IMR-90 (cell line): ENCODE measurements around the gene KRT76. TPM values are rescaled to one million over a fixed set of nuclear protein-coding genes. Genes with fewer than 3 reads are reported as not detected.

Source experiments
- ATAC-seq: fragments of 200-7000 bp; cut with Tn5 transposase; 2 replicates; pipeline ENCODE4 v1.9.1; 2020; ENCODE audit warnings: low read depth, mild to moderate bottlenecking, moderate library complexity
- BruUV-seq: library from RNA; stranded (reverse); fragments of 400-500 nt; replicated peaks from 2 replicates; lab custom pipeline; 2021; lab: Mats Ljungman, UMichigan
- CTCF ChIA-PET: fragments of 300-600 bp; formaldehyde crosslinking; extraction: SDS; loops from one replicate; lab custom pipeline; 2021; ENCODE audit warnings: antibody characterized with exemption; lab: Yijun Ruan, JAX
- POLR2A ChIA-PET: fragments of 300-600 bp; sonication (Branson Sonifier 250); formaldehyde crosslinking; loops from one replicate; lab custom pipeline; 2022; ENCODE audit warnings: antibody characterized with exemption; ENCODE audit not compliant: unreplicated experiment; lab: Charles Lee
- DNase-seq: peaks from one replicate; pipeline ENCODE4 v3.0.0; 2013
- H2AFZ ChIP-seq: replicated peaks from 2 replicates; pipeline ENCODE3; 2013; ENCODE audit warnings: low read length, mild to moderate bottlenecking; ENCODE audit not compliant: poor library complexity
- H2AK5ac ChIP-seq: 2 replicates; pipeline ENCODE4 v1.6.1; 2013; ENCODE audit warnings: low read depth, low read length, inconsistent platforms
- H2AK9ac ChIP-seq: replicated peaks from 2 replicates; pipeline ENCODE3; 2013; ENCODE audit warnings: mild to moderate bottlenecking, low read depth, low read length, moderate library complexity; ENCODE audit not compliant: poor library complexity
- H2BK120ac ChIP-seq: 2 replicates; pipeline ENCODE4 v1.6.1; 2013; ENCODE audit warnings: low read depth, low read length, inconsistent platforms
- H2BK15ac ChIP-seq: 3 replicates; pipeline ENCODE4 v1.6.1; 2013; ENCODE audit warnings: low read depth, low read length, inconsistent platforms
- H2BK20ac ChIP-seq: 2 replicates; pipeline ENCODE4 v1.6.1; 2013; ENCODE audit warnings: low read depth, mild to moderate bottlenecking, inconsistent platforms, low read length, moderate library complexity
- H2BK5ac ChIP-seq: 2 replicates; pipeline ENCODE4 v1.6.1; 2013; ENCODE audit warnings: mild to moderate bottlenecking, low read depth, low read length, inconsistent platforms; ENCODE audit not compliant: poor library complexity, severe bottlenecking
- H3K14ac ChIP-seq: replicated peaks from 2 replicates; pipeline ENCODE4 v1.6.1; 2013; ENCODE audit warnings: low read depth, low read length, inconsistent platforms
- H3K18ac ChIP-seq: 2 replicates; pipeline ENCODE4 v1.6.1; 2013; ENCODE audit warnings: low read depth, low read length, control low read depth
- H3K23ac ChIP-seq: 2 replicates; pipeline ENCODE4 v1.6.1; 2013; ENCODE audit warnings: low read depth, low read length, inconsistent platforms
- H3K27ac ChIP-seq: 2 replicates; pipeline ENCODE4 v1.5.1; 2013; ENCODE audit warnings: mild to moderate bottlenecking, control low read depth, low read length; ENCODE audit not compliant: insufficient read depth
- H3K27me3 ChIP-seq: 2 replicates; pipeline ENCODE4 v1.6.1; 2013; ENCODE audit warnings: low read length; ENCODE audit not compliant: control insufficient read depth, insufficient read depth
- H3K36me3 ChIP-seq: 2 replicates; pipeline ENCODE4 v1.6.1; 2013; ENCODE audit warnings: low read length, mixed read lengths; ENCODE audit not compliant: control insufficient read depth, insufficient read depth
- H3K4ac ChIP-seq: 2 replicates; pipeline ENCODE4 v1.6.1; 2013; ENCODE audit warnings: low read depth, low read length, inconsistent platforms
- H3K4me1 ChIP-seq: 2 replicates; pipeline ENCODE4 v1.6.1; 2013; ENCODE audit warnings: low read length, mixed read lengths; ENCODE audit not compliant: control insufficient read depth, insufficient read depth
- H3K4me2 ChIP-seq: 2 replicates; pipeline ENCODE4 v1.6.1; 2013; ENCODE audit warnings: low read depth, mild to moderate bottlenecking, control low read depth, low read length, moderate library complexity
- H3K4me3 ChIP-seq: 2 replicates; pipeline ENCODE4 v1.5.1; 2013; ENCODE audit warnings: low read depth, mild to moderate bottlenecking, control low read depth, low read length, moderate library complexity; ENCODE audit not compliant: insufficient read depth
- H3K56ac ChIP-seq: 2 replicates; pipeline ENCODE4 v1.6.1; 2013; ENCODE audit warnings: low read length, inconsistent platforms; ENCODE audit not compliant: insufficient read depth; ENCODE audit errors: extremely low read depth
- H3K79me1 ChIP-seq, 2 experiments: 2 replicates each; pipeline ENCODE4 v1.6.1; 2013; ENCODE audit warnings: low read length in 2 of 2, inconsistent platforms in 1 of 2, low read depth in 1 of 2
- H3K9ac ChIP-seq: 2 replicates; pipeline ENCODE4 v1.6.1; 2013; ENCODE audit warnings: low read depth, low read length, control low read depth
- H3K9me1 ChIP-seq: 2 replicates; pipeline ENCODE4 v1.6.1; 2013; ENCODE audit warnings: low read length, inconsistent platforms; ENCODE audit not compliant: insufficient read depth
- H3K9me3 ChIP-seq: 2 replicates; pipeline ENCODE4 v1.6.1; 2013; ENCODE audit warnings: low read length; ENCODE audit not compliant: control insufficient read depth, insufficient read depth
- H4K20me1 ChIP-seq: 2 replicates; pipeline ENCODE4 v1.6.1; 2013; ENCODE audit warnings: low read length, inconsistent platforms; ENCODE audit not compliant: insufficient read depth
- H4K5ac ChIP-seq: 2 replicates; pipeline ENCODE4 v1.6.1; 2013; ENCODE audit warnings: mild to moderate bottlenecking, low read depth, low read length, control low read depth
- H4K8ac ChIP-seq, 2 experiments: 2 replicates each; pipeline ENCODE4 v1.6.1; 2013; ENCODE audit warnings: low read depth in 2 of 2, low read length in 2 of 2, control low read depth in 1 of 2, inconsistent platforms in 1 of 2
- H4K91ac ChIP-seq: 2 replicates; pipeline ENCODE4 v1.6.1; 2013; ENCODE audit warnings: low read depth, low read length, inconsistent platforms; ENCODE audit not compliant: insufficient read depth
- BHLHE40 ChIP-seq: fragments of 150-350 bp; IDR thresholded peaks from 2 replicates; pipeline ENCODE4 v1.6.1; 2016; ENCODE audit warnings: mild to moderate bottlenecking, low read depth, low read length
- CEBPB ChIP-seq: IDR thresholded peaks from 2 replicates; pipeline ENCODE4 v1.6.1; 2012; ENCODE audit warnings: low read depth, low read length, improper control_type of control experiment
- CHD1 ChIP-seq: IDR thresholded peaks from 2 replicates; pipeline ENCODE4 v1.6.1; 2012; ENCODE audit warnings: low read depth, low read length, improper control_type of control experiment
- CTCF ChIP-seq: conservative IDR thresholded peaks from 2 replicates; pipeline ENCODE4 v1.5.1; 2012; ENCODE audit warnings: mild to moderate bottlenecking, low read depth, low read length, improper control_type of control experiment
- MAFK ChIP-seq: IDR thresholded peaks from 2 replicates; pipeline ENCODE4 v1.6.1; 2012; ENCODE audit warnings: low read depth, low read length, improper control_type of control experiment
- MAZ ChIP-seq: IDR thresholded peaks from 2 replicates; pipeline ENCODE4 v1.6.1; 2012; ENCODE audit warnings: low read depth, mild to moderate bottlenecking, low read length, improper control_type of control experiment, moderate library complexity, borderline replicate concordance
- MXI1 ChIP-seq: IDR thresholded peaks from 2 replicates; pipeline ENCODE4 v1.6.1; 2012; ENCODE audit warnings: low read depth, mild to moderate bottlenecking, low read length, moderate library complexity, borderline replicate concordance
- NFE2L2 ChIP-seq: fragments of 150-350 bp; IDR thresholded peaks from 2 replicates; pipeline ENCODE4 v1.6.1; 2016; ENCODE audit warnings: low read depth, mild to moderate bottlenecking, low read length
- POLR2A ChIP-seq: IDR thresholded peaks from 2 replicates; pipeline ENCODE4 v1.6.1; 2012; ENCODE audit warnings: mild to moderate bottlenecking, low read depth, low read length
- RCOR1 ChIP-seq: IDR thresholded peaks from 2 replicates; pipeline ENCODE4 v1.6.1; 2012; ENCODE audit warnings: mild to moderate bottlenecking, low read length, improper control_type of control experiment; ENCODE audit not compliant: insufficient replicate concordance
- RFX5 ChIP-seq: IDR thresholded peaks from 2 replicates; pipeline ENCODE4 v1.8.0; 2012; ENCODE audit warnings: low read depth, mild to moderate bottlenecking, low read length, moderate library complexity
- SMC3 ChIP-seq: fragments of 150-350 bp; IDR thresholded peaks from 2 replicates; pipeline ENCODE4 v1.6.1; 2016; ENCODE audit warnings: low read depth, mild to moderate bottlenecking, antibody characterized with exemption, low read length, moderate library complexity
- WGBS, 2 experiments: methylation state at CpG; one replicate each; pipeline versions ENCODE4 v1.1.5 to v1.1.7; 2013; ENCODE audit warnings: missing lambda C conversion rate in 2 of 2; ENCODE audit not compliant: insufficient read length in 1 of 2; ENCODE audit errors: extremely low coverage in 2 of 2; 5-methylcytosine and 5-hydroxymethylcytosine counted together
- dilution Hi-C: fragments of 300-500 bp; cut with HindIII; formaldehyde crosslinking; loops from one replicate; pipeline ENCODE4 v1.14.3; 2018; ENCODE audit warnings: low sequenced_read_pairs; ENCODE audit not compliant: unreplicated experiment
- in situ Hi-C: fragments of 300-500 bp; cut with MboI; formaldehyde crosslinking; loops from 3 replicates; pipeline ENCODE4 v1.14.3; 2019; ENCODE audit warnings: low sequenced_read_pairs, inconsistent platforms, mixed read lengths
- intact Hi-C: fragments of 100-400 bp; cut with micrococcal nuclease; formaldehyde crosslinking; loops from 2 replicates; pipeline ENCODE4 v1.10.0; 2022
- polyA plus RNA-seq, 3 experiments: library from polyadenylated mRNA; depleted of rRNA; stranded (reverse); fragments of >200 nt; gene quantifications; 2 replicates each; pipeline ENCODE4 v1.2.3, GENCODE V29; 2012; ENCODE audit warnings: low replicate concordance in 1 of 3
- total RNA-seq: library from RNA; depleted of rRNA; stranded (reverse); fragments of >200 nt; gene quantifications from 2 replicates; pipeline ENCODE4 v1.2.3, GENCODE V29; 2012

KRT76 gene
- total and polyA plus RNA-seq, 2 of the 4 experiments (the other 2 are of a cell fraction): not detected

GRCh38 chr12:52824741-52825410, 47.7 kb upstream of the KRT76 start:
- Histone ChIP-seq H3K9me1 (no peaks in the 10 kb centered on the region; the same call in 1 of the 2 replicates), H3K4me3 (no peak overlapping the region), H2AK9ac (no peak overlapping the region), H4K5ac (no peak overlapping the region), H2BK20ac (no peak overlapping the region), H4K8ac (no peak overlapping the region), H3K18ac (no peak overlapping the region), H4K20me1 (no peaks in the 10 kb centered on the region; the same call in 1 of the 2 replicates), H3K23ac (no peak overlapping the region), H2BK5ac (no peak overlapping the region), H3K14ac (no peak overlapping the region), H3K27me3 (peaks cover 28% of the 10 kb centered on the region), H3K56ac (no peak overlapping the region), H3K9me3 (no peaks in the 10 kb centered on the region), H3K4me1 (0 out of 2 replicates have a peak, but pooled peaks cover 2% of the 10 kb centered on the region), H3K4ac (no peak overlapping the region), H2BK120ac (no peak overlapping the region), H3K9ac (no peak overlapping the region), H2BK15ac (no peak overlapping the region), H3K27ac (no peak overlapping the region), H3K4me2 (no peak overlapping the region), H4K91ac (no peak overlapping the region; the same call in 1 of the 2 replicates), H3K79me1 (no peaks in the 10 kb centered on the region), H2AFZ (no peak overlapping the region), H3K36me3 (no peaks in the 10 kb centered on the region), H2AK5ac (no peak overlapping the region)
- no TSS peak for BruUV-seq
- ATAC-seq (no peak), DNase-seq (no peak)
- ChIA-PET POLR2A (no interaction called here), CTCF (interaction anchor here (1.0 kb wide), 1 partner anchor 156 kb away, joined by 3 read pairs; no protein-coding TSS in a partner anchor)
- WGBS, 2 experiments: 100% methylated on average over 1 of the region's 5 CpGs; no CpG with 5 or more reads in 1 of the 2 experiments
- dilution Hi-C loops (no loop called here), intact Hi-C loops (no loop called here), in situ Hi-C loops (no loop called here)
- TF ChIP-seq SMC3 (no peak), POLR2A (no peak), CHD1 (no peak), RFX5 (no peak), RCOR1 (no peak), CTCF (no peak), MAZ (no peak), MXI1 (no peak), CEBPB (no peak), NFE2L2 (no peak), BHLHE40 (no peak), MAFK (no peak)
